ENCODE measurements around the gene SLC12A3.

Gene SLC12A3, protein sequence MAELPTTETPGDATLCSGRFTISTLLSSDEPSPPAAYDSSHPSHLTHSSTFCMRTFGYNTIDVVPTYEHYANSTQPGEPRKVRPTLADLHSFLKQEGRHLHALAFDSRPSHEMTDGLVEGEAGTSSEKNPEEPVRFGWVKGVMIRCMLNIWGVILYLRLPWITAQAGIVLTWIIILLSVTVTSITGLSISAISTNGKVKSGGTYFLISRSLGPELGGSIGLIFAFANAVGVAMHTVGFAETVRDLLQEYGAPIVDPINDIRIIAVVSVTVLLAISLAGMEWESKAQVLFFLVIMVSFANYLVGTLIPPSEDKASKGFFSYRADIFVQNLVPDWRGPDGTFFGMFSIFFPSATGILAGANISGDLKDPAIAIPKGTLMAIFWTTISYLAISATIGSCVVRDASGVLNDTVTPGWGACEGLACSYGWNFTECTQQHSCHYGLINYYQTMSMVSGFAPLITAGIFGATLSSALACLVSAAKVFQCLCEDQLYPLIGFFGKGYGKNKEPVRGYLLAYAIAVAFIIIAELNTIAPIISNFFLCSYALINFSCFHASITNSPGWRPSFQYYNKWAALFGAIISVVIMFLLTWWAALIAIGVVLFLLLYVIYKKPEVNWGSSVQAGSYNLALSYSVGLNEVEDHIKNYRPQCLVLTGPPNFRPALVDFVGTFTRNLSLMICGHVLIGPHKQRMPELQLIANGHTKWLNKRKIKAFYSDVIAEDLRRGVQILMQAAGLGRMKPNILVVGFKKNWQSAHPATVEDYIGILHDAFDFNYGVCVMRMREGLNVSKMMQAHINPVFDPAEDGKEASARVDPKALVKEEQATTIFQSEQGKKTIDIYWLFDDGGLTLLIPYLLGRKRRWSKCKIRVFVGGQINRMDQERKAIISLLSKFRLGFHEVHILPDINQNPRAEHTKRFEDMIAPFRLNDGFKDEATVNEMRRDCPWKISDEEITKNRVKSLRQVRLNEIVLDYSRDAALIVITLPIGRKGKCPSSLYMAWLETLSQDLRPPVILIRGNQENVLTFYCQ

DNA sequence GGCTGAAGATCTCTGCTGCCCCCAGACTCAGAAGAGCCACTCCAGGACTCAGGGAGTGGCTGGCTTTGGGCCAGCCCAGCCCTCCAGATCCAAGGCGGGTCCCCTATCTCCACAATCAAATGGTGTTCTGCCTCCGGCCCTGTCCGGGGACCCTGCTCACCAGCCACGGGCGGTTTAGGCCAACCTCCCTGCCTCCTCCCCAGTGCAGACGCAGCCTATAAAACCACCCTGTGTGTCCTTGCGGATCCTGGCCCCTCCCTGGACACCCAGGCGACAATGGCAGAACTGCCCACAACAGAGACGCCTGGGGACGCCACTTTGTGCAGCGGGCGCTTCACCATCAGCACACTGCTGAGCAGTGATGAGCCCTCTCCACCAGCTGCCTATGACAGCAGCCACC is at the start of gene SLC12A3:
Gene SLC12A3 (plus strand): TSS at position 248 of the 400 bp plus-strand sequence. CDS start 29 bp downstream, at position 277.
- no peak for DNase-seq

DNA sequence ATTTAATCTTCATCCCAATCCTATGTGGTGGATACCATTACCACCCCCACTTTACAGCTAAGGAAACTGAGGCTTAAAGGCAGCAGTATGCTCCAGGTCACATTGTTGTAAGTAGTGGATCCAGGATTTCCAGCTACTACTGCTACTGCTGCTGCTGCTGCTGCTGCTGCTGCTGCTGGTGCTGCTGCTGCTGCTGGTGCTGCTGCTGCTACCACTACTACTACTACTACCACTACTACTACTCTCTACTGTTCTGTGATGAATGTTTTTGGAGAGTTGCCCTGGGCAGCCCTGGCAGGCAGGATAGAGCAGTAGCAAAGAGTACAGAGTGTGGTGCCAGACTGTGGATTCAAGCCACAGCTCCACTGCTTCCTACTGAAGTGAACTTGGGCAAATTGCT is 49.3 kb upstream of the SLC12A3 start:
- DNase-seq, result no peak

DNA sequence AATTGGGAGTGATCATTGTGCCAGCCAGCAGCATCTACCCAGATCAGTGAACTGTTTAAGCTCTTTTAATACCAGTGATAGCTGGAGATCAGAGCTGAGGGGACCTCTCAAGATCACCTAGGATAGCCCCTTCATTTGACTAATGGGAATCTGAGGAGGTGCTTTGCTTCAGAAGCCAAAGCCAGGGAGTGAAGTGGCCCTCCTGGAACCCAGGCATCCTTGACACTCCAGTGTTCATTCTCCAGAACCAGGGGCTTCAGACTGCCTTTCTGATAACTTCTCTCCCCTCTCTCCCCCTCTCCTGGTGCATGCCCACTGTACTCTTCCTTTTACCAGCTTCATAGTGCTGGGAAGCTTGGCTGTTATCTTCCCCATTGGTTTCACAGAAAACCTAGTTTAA is 48.0 kb upstream of the SLC12A3 start:
- no peak for DNase-seq

DNA sequence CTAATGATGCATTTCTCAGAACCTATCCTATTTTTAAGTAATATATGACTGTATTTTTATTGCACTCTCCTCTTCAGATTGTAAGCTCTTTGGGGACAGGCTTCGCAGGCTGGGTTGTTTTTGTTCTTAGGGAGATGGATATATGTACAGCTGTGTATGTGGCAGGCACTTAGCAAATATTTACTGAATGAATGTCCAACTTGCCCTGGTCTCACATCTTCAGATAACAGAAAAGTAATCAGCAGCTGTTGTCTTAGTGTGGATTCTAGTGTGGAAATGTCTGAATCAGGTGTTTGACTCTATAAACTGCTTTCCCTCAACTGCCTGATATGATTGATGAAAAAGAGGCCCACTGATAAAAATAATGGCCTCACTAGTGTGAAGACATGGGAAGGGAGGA is 47.1 kb upstream of the SLC12A3 start:
- no peak for DNase-seq

DNA sequence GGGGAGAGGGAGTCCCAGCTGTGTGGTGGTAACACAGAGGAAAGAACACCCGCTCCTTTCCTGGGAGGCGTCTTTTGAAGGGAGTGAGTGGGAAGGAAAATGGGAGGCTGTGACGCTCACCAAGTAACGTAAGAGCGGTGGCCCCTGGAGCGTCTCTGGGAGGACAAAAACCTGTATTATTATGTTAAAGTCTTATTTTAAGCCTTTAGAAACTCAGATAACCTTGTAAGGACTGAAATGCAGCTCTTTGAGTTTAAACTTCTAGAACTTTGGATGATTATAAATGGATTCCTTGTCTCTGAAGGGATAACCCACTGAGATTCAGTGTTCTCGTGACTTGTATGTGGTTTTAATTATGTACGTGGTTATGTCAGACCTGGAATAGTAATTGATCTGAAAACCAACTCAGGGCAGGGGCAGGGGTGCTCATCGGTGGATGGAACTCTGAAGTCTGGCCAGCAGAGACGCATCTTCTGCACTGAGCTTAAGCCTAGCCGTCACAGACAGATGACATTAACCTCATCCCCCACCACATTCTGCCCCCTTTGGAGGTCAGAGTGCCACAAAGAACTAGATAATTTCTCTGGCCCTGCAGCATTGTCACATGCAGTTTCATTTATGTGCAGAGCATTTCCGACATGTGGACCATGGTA is 41.8 kb upstream of the SLC12A3 start:
- DNase-seq, result no peak

DNA sequence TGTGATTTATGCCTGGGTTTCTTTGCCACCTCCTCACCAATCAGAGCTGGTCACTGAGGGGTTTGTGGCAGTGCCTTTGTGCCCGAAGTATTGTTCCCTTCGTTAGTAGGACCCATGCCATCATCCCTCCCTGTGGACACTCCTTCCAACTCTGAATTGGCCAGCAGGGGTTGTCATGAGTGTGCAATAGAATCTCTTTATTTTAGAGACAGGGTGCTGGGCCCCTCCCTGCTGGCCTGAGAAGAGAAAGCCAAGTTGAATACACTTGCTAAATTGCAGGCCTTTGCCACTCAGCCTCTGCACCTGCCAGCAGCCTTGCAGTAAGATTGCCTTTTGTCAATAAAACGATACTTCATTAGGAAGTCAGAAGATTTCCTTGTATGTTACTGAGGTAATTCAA is 40.7 kb upstream of the SLC12A3 start:
- DNase-seq, result no peak

DNA sequence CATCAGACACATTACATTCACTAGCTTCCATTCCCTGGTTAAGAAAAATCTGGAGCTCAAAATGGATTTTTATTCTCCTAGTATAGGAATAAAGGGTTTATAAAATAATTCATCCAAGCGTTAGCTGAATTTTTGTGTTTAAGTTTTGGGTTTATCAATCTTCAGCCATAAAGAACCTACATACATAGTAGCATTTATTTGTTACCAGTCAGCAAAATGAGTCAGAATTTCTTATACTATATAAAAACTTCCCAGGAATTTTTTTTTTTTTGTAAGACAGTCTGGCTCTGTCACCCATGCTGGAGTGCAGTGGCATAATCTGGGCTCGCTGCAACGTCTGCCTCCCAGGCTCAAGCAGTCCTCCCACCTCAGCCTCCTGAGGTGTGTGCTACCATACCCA is 40.2 kb upstream of the SLC12A3 start:
- DNase-seq, result no peak

DNA sequence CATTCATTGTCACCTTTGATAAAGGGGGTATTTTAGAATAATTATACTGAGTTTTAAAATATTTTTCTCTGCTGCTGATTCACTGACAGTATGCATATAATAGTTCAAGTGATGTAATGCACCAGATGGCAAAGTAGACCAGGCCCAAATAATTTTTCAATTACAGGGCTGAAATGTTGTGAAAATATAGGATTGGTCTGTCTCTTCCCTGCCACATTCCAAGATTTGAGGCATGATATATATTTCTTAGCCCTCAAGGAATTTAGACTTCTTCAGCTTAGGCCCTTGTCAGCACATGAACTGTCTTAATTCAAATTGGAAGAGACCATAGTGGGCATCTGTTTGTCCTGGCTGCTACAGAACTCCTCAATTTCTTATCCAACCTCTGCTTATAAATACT is 39.2 kb upstream of the SLC12A3 start:
- DNase-seq, result no peak

DNA sequence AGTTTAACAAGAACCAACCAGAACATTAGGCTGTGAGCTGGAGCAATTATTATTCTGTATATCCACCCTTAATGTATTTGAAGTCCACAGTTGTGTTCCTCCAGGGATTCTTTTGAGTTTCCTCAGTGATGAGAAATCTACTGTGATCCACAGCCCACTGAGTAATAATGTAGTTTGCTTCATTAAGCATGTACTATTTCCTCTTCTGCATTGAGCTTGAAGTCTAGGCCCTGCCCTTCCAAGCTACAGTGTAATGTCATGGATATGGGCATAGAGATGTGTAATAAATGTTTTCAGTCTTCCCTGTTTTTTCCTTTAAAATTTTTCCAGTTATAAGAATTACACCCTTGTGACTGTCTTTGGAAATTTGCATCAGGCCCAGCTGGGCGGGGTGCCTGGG is 36.4 kb upstream of the SLC12A3 start:
- DNase-seq, result no peak

DNA sequence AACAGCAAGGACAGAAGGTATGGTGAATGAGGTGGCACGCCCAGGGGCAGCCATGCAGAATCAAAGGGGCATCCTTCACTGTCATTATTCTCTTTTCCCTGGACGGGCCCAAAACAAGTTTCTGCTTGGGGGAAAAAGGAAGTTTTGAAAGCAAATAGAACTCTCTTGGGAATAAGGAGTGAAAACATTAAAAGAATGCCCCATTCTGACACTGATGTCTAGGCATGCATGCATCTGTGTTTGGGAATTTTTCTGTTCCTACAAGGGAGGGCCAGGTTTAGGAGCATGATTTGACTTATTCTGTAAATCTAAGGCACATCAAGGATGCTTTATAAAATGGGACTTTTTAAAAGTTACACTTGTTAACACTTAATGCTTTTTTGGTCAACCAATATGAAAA is 34.3 kb upstream of the SLC12A3 start:
- no peak for DNase-seq

DNA sequence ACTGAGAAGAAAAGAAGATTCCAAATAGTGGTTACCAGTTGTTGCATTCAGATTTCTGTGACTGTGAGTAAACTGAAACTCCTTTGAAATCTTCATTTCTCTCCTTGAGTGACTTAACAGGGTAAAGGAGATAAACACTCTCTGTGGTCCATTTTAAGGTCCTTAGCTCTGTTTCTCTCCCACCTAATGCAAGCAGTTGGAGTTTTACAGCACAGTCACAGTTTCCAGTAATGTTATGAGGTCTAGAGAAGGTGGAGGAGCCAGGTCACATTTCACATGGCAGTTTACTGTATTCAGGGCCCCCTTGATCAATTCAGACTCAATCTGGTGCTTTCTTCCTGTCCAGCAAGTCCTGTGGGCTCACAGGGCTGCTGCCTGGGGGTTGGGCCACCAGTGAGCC is 32.2 kb upstream of the SLC12A3 start:
- DNase-seq, result no peak

DNA sequence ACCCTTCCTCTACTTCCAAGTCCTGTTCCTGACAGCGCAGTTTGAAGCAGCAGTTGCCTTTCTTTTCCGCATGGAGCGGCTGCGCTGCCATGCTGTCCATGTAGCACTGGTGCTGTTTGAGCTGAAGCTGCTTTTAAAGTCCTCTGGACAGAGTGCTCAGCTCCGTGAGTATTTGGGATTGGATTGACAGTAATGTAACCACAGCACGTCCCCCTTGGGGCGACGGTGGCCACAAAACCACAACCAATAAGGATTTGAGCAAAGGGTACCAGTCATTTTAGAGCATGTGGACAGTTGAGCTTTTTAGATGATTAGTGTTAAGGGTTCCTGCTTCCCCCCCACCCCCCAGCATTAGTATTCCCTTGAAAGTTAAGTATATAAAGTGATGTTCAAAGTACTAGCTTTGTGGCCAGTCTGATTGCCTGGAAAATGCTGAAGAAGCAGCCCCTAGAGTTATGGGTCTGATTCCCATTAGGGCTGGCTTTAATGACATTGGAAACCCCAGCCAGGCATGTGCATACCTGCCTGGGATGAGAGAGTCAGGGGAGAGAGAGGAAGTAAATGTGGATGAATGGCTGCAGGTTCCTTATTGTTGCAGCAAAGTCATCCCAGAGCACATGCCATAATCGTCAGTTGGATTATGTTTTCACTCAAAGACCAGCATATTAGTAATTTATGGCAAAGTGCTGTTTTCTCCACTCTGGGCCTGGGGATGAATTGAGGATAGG is 31.6 kb upstream of the SLC12A3 start:
- no peak for DNase-seq

DNA sequence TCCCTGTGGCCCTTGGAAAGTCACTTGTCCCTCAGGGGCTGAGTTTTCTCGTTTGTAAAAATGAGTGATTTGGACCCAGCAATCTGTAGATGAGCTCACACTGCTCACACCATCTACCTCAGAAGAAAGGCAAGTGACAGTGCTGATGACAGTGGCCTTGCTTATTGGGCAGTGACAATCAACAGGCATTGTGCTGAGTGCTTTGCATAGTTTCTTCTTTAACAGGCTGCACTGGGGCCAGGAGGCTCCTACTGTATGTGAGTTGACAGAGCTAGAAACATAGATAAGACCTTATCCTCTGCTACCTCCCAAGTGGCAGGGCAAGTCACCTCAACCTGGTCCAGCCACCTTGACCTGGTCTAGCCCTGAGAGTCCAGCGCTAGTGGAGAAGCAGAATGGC is 29.7 kb upstream of the SLC12A3 start:
- no peak for DNase-seq

DNA sequence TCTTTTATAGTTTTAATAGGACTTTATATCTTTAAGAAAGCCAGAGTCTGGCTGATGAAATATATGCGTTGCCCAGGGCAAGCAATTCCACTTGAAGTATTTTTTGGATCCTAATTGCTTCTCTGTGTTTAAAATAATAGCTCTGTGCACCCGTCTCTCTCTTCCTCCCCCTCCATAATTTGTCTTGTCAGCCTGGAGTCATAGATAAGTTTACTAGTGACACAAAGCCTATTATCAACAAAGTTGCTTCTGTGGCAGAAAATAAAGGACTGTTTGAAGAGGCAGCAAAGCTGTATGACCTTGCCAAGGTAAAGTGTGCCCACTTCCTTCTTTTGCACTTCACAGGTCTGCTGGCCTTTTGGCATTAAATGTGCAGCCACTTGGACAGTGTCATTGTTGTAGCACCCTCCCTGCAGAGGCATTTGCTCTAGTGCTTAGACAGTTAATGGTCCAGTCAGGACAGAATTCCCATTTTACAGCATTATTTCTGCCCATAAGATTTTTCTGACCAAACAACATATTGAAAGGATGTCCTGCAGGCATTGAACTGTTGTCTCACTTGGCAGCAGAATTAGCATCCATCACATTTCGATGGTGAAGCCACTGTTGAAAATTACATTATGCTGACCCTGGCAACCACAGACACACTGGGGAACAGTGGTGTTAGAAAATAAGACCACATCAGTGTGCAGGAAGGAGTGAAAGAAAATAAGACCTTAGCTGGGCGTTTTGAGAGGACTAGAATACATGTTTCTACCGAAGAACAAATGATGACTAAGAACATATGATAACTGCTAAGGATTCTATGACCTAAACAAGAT is 28.4 kb upstream of the SLC12A3 start:
- no peak for DNase-seq

DNA sequence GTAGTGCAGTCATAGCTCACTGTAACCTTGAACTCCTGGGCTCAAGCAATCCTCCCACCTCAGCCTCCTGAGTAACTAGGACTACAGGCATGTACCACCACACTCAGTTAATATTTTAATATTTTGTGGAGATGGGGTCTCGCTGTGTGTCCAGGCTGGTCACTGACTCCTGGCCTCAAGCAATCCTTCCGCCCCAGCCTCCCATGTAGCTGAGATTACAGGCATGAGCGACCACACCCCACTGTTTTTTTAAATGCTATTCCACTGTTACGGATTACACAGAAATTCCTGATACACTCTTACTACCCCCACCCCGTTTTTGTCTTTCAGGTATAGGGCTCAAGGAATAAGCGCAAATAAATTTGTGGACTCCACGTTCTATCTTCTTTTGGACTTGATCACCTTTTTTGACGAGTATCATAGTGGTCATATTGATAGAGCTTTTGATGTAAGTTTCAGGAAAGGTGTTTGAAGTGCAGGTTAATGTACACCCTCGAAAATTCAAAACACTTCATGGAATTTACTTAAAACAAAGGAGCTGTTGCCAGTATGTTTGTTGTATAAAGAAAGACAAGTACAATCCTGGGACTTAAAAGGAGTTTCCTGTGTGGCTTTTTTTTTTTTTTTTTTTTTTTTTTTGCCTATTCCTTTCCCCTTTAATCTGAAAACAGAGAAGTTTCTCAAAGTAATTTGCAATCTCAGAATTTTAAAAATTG is 26.2 kb upstream of the SLC12A3 start:
- DNase-seq, result no peak

DNA sequence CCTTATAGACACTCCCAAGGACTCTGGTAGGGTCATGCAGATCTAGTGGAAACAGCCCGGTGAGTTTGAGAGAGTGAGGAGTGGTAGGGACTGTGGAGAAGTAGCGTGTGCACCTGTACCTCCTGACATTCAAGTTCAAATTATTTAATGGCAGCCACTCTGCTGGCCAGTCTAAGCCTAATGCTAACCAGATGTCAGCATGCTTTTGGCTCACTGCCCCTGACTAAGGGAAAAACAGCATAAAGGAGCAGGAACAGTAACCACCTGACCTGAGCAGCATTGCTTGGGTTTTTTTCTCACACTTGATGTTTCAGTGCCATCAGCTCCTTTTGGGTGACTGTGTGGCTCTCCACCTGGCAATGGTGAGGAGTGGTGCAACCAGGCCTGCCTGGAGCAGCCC is 23.8 kb upstream of the SLC12A3 start:
- DNase-seq, result no peak

DNA sequence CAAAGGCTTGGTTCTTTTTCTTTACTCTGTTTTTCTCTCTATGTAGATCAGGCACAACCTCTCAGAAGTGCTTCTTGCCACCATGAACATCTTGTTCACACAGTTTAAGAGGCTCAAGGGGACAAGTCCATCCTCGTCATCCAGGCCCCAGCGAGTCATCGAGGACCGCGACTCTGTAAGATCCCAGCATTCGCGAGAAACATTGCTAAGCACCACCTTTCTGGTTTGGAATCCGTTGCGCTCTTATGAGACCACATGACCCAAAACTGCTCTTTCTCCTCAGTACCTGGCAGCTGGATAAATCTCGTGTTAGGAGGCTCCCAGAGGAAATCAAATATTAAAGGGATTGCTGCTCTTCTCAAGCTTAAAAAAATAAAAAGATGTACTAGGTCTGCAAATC is 23.3 kb upstream of the SLC12A3 start:
- DNase-seq, result no peak

DNA sequence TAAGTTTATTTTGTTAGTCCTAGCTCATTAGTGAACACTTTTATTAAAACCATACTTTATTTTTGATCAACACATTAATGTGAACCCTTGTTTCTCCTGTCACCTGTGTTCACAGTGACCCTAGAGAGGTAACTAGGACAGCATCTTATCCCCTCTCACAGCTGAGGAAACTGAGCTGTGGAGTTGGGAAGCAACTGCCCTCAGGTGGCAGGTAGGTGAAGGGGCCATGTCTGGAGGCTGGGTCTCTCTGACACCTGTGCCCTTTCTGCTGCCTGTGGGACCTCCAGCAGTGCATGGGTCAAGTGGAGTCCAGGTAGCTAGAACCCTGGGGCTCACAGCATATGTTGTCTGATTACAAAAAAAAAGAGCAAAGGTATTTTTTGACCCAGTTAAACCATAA is 22.9 kb upstream of the SLC12A3 start:
- DNase-seq, result no peak

DNA sequence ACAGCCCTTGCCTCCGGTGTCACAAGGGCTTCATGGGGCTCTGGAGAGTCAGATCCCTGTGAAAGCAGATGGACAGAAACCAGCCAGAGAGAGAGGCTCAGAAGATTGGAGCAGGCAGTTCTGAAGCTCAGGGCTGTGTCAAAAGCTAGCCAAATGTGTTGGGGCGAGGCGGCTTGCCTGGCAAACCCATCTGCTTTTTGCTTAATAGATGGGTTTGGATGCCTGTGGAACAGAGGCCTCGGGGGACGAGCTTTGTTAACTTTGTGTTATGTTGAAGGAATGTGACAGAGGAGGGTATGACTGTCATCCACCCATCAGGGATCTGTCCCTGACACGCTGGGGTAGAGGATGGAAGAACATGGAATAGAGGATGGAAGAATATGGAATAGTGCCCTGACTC is 21.0 kb upstream of the SLC12A3 start:
- DNase-seq, result no peak

DNA sequence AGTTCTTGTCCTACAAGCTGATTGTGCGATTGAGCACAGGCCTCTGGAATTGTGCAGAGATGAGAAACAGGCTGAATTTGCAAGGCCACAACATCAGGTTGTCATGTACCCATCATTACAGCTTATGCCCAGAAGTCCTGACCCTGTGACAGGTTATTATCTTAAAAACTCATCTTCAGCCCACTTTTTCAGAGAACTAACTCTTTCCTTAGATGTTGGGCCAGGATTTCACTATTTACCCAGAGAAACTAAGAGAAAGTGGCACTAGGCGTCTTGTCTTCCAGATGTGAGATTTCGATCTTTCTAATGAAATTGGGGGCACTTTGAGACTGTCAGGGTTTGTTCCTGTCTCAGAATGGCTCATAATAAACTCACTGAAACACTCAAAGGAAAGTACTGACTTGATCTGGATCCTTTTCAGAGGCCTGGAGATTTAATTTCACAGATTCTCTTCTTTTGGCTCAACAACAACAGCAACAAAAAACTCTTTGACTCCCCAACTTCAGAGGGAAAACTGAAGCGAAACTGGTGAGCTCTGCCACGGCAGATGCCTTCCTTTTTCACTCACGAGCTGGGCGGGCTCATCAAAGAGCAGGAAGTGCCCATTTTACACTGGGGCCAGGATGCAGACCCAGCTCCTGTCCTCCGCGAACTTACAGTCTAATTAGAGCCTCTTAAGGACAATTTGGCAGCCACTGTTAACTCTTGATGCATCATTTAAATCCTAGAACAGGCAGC is 17.7 kb upstream of the SLC12A3 start:
- DNase-seq, result no peak

Data from NCI-H187 (cell line).